GM21723 (cell line): ENCODE data around the gene SPINDOC.
"Not testable (repeated sequence)": the region's sequence is repeated elsewhere in the genome, so short reads cannot be mapped to it uniquely, and the experiment has no call there.

Experiments used
- ATAC-seq: cut with Tn5 transposase; IDR thresholded peaks from one replicate; pipeline ENCODE4 v1.9.1; 2021; ENCODE audit warnings: mild to moderate bottlenecking, moderate library complexity; ENCODE audit not compliant: unreplicated experiment

SPINDOC gene

GRCh38 chr11:63783925-63784592 is 29.2 kb upstream of the SPINDOC start:
- ATAC-seq, result no peak

- no peak for ATAC-seq
These were observed 27.4 kb upstream of the SPINDOC start for GRCh38 chr11:63785823-63786222.

DNA sequence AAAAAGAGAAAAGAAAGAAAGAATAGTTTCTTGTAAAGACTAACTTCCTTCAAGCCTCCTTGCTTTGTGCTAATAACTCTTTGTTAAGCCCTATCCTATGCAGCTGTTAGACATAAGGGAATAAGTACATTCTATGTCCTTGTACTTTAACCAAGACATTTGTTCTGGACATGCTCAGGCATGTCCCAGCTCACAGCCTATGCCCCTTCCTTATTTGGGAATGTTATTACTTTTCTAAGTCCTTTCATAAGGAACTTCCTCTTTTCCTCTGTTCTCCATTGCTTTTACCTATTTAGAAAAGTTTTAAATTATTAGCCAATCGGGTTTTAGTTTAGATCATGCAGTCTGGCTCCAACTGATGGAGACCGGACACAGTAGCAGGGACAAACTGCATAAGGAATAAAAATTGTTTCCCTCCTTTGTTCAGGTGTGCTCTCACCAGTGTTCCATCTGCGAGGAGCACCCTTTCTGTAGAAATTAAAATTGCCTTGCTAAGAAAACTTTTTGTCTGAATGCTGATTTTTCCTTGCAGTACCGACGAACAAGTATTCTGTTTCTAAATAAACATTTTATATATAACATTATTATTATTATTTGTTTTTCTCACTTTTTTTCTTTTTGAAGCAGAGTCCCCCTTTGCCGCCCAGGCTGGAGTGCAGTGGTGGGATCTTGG is 21.6 kb upstream of the SPINDOC start:
- no peak for ATAC-seq

DNA sequence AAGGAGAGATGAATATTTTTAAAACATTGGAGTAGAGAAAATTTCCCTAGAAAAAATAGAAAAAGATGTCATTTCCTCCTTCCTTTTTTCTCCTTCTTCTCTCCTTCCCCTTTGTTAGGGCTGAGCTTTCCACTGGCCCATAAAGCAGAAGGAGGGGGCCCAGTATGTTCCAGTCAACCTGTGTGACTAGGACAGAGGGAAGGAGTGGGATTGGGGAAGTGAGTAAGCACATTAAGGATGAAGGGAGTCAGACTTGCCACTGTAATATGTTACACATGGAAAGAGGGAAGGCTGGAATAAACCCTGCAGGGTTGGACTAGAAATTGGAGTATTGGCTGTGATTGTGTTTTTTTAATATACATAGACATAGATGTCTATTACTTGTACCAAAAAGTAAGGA is 20.1 kb upstream of the SPINDOC start:
- no peak for ATAC-seq

GRCh38 chr11:63795066-63795465 is 18.2 kb upstream of the SPINDOC start:
- ATAC-seq, result no peak

DNA sequence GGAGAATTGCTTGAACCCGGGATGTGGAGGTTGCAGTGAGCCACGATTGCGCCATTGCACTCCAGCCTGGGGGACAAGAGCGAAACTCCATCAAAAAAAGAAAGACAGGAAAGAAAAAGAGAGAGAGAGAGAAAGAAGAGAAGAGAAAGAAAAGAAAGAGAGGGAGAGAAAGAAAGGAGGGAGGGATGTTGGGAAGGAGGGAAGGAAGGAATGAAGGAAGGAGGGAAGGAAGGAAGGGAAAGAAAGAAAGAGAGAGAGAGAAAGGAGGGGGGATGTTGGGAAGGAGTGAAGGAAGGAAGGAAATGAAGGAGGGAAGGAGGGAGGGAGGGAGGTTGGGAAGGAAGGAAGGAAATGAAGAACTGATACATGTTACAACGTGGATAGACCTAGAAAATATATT is 12.3 kb upstream of the SPINDOC start:
- no peak for ATAC-seq

GRCh38 chr11:63802637-63803414 is 10.4 kb upstream of the SPINDOC start:
- no peak for ATAC-seq

DNA sequence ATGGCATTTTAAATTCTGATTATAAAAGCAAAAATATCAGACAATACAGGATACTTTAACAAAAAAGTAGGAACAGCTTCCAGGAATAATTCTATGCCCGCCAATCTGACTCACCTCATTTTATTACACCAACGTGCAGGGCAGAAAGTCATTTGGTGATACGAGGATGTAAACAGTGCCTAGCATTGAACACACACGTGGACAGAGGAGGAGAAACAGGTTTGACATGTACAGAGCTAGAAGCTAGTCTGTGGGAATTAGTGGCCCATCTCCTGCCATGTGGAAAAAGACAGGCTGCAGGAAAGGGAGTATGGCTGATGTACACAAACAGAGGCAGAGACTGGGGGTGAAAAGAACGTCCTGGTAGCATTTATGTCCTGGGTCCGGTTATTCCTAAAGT is 9.0 kb upstream of the SPINDOC start:
- ATAC-seq, result no peak

DNA sequence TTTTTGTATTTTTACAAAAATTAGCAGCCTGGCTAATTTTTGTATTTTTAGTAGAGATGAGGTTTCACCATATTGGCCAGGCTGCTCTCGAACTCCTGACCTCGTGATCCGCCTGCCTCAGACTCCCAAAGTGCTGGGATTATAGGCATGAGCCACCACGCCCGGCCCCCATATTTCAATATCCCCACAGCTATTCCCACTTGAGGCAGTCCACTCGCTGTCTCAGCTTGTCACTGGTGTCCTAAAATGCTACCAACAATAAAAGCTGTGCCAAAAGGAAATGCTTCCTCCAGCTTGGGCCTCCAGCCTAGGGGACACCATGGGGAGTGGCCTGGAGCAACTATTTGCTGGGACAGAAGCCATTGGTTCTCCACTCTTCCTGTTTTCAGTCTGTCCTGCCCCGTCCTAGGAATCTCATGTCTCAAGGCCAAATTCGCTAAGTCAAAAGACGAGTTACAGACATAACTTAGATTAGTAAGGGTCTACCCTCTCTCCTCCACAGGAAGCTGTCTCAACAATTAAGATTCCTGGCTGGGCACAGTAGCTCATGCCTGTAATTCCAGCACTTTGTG is 7.3 kb upstream of the SPINDOC start:
- ATAC-seq, result no peak

- not testable (repeated sequence) for ATAC-seq
These were observed 2.9 kb upstream of the SPINDOC start for GRCh38 chr11:63810383-63810782.

DNA sequence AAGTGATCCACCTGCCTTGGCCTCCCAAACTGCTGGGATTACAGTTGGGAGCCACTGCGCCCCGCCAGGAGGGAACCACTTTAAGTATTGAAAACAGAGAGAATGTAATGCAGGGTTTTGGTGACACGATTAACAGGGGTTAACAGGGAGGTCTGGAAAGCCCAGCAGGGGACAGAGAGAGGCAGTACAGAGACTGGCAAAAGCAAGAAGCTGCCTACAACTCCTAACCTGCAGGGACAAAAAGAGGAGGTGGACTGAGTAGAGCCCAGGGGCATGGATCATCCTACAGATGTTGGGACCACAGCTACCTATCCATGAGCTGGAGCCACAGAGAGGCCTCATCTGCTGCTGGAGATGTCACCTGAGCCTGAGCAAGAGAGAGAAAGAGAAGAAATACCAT is 1.7 kb upstream of the SPINDOC start:
- no peak for ATAC-seq

GRCh38 chr11:63813563-63814382 is 517 bp downstream of the SPINDOC start:
- ATAC-seq, result peak; percentile 38

DNA sequence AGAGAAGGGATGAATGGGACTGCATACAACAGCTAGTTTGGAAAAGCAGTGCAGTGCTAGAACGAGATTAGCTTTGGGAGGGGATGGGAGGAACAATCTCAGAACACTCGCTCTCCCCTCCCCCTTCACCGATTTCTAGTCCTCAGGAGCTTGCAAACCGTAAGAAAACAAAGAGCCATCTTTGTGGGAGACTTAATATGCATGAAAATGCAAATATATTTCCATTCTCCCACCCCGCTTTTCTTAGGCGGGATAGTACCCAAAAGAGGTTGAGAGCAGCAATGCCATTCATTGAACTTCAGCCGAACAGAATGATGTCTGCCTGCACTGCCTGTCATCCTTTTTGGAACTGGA is 1.1 kb downstream of the SPINDOC start:
- no peak for ATAC-seq

DNA sequence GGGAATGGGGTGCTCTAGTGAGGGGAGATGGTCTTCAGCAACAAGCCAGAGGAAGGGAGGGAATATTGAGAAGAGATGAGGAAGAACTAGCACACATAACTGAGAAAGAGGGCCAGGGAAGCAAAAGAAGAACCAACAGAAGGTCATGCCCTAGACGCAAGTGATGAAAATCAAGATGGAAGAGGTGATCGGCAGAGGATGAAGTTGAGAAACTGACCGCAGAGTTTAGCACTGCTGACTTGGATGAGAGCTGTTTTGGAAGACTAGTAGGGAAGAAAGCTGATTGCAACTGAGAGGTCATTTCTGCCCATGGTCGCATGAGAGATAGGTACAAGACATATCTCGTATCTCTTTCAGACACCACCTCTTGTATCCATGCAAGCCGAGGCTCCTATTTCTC is 2.9 kb downstream of the SPINDOC start:
- no peak for ATAC-seq

- no peak for ATAC-seq
These were observed 3.5 kb downstream of the SPINDOC start for GRCh38 chr11:63816732-63817131.

DNA sequence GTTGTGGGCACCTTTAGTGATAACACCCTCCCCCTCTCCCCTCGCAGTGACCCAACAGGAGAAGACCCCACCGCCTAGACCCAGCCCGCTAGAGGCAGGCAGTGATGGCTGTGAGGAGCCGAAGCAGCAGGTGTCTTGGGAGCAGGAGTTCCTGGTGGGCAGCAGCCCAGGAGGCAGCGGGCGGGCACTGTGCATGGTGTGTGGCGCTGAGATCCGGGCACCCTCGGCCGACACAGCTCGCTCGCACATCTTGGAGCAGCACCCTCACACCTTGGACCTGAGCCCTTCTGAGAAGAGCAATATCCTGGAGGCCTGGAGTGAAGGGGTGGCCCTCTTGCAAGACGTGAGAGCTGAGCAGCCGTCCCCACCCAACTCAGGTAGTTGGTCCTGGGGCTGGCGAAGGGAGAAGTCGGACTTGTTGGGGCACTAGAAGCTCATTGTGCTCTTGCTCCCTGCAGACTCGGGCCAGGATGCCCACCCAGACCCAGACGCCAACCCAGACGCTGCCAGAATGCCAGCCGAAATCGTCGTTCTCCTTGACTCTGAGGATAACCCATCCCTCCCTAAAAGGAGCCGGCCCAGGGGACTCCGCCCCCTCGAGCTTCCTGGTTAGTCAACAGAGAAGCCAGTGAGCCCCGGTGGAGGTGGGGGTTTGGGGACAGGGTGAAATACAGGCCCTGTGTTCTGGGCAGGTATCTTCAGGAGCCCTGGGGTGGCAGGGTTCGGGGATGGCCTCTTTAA is 4.7 kb downstream of the SPINDOC start:
- no peak for ATAC-seq

- no peak for ATAC-seq
These were observed 5.4 kb downstream of the SPINDOC start for GRCh38 chr11:63818609-63819008.

DNA sequence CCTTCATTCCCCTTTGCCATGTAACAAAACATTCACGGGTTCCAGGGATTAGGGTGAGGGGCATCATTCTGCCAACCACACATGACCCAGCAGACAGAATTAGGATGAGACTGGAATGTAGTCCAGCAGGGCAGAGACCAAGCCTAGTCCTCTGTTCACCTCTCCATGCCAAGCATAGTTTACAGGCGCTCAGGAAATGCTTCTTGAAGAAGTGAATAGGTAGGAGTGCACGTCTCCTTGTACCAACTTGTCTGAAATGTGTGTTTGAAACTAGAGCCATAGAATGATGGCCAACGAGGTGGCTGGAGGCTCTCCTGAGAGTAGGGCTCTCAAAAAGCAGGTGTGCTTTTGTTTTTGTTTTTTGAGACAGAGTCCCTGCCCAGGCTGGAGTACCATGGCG is 8.2 kb downstream of the SPINDOC start:
- no peak for ATAC-seq

GRCh38 chr11:63826471-63827190 is 13.4 kb downstream of the SPINDOC start:
- ATAC-seq, result no peak
